Glutamatergic neuron (in vitro differentiated cells): ENCODE data around the gene FAM163B. TPM values are rescaled to one million over a fixed set of nuclear protein-coding genes. Genes with fewer than 3 reads are reported as not detected.
"Not testable (repeated sequence)": the region's sequence is repeated elsewhere in the genome, so short reads cannot be mapped to it uniquely, and the experiment has no call there.

Source experiments
- DNase-seq: peaks from one replicate; pipeline ENCODE4 v3.0.0; 2022
- H3K27ac Mint-ChIP-seq: one replicate; pipeline ENCODE4 v1.8.0; 2020; ENCODE audit warnings: mild to moderate bottlenecking, mixed read lengths, inconsistent platforms; ENCODE audit not compliant: unreplicated experiment
- H3K27me3 Mint-ChIP-seq: one replicate; pipeline ENCODE4 v1.8.0; 2020; ENCODE audit warnings: mild to moderate bottlenecking, moderate library complexity, mixed read lengths, inconsistent platforms; ENCODE audit not compliant: unreplicated experiment
- H3K36me3 Mint-ChIP-seq: one replicate; pipeline ENCODE4 v1.8.0; 2020; ENCODE audit warnings: mild to moderate bottlenecking, mixed read lengths, inconsistent platforms; ENCODE audit not compliant: unreplicated experiment
- H3K4me1 Mint-ChIP-seq: one replicate; pipeline ENCODE4 v1.8.0; 2020; ENCODE audit warnings: mild to moderate bottlenecking, low read depth, mixed read lengths, inconsistent platforms; ENCODE audit not compliant: unreplicated experiment
- H3K4me3 Mint-ChIP-seq: one replicate; pipeline ENCODE4 v1.8.0; 2020; ENCODE audit warnings: mild to moderate bottlenecking, mixed read lengths, inconsistent platforms; ENCODE audit not compliant: unreplicated experiment
- H3K9me3 Mint-ChIP-seq: one replicate; pipeline ENCODE4 v1.8.0; 2020; ENCODE audit warnings: mild to moderate bottlenecking, moderate library complexity, mixed read lengths, inconsistent platforms; ENCODE audit not compliant: unreplicated experiment
- CTCF ChIP-seq: fragments of 200-600 bp; sonication (generic); IDR thresholded peaks from one replicate; pipeline ENCODE4 v1.5.0; 2021; ENCODE audit not compliant: partially characterized antibody, unreplicated experiment
- total RNA-seq: library from RNA; stranded (reverse); fragmentation: NEBNext Ultra II Directional; extraction: Animal tissue kit (Norgen Biotek cat#: 25700); gene quantifications from one replicate; pipeline ENCODE4 v1.2.1, GENCODE V29; 2021; ENCODE audit not compliant: unreplicated experiment

The FAM163B gene
- total RNA-seq, 1 donor from 2014 or later = 0.51 TPM

- no peak for TF ChIP-seq CTCF
- no peaks in the 10 kb centered on the region for H3K36me3 Mint-ChIP-seq
- peaks cover 13% of the 10 kb centered on the region for H3K9me3 Mint-ChIP-seq
- no peak for DNase-seq
- no peak overlapping the region for H3K4me3 Mint-ChIP-seq
- H3K27ac Mint-ChIP-seq = no peak overlapping the region
- peaks cover 22% of the 10 kb centered on the region for H3K4me1 Mint-ChIP-seq
- H3K27me3 Mint-ChIP-seq = peaks cover 21% of the 10 kb centered on the region
Measured at GRCh38 chr9:133566382-133566781, 42.8 kb downstream of the FAM163B start.

DNA sequence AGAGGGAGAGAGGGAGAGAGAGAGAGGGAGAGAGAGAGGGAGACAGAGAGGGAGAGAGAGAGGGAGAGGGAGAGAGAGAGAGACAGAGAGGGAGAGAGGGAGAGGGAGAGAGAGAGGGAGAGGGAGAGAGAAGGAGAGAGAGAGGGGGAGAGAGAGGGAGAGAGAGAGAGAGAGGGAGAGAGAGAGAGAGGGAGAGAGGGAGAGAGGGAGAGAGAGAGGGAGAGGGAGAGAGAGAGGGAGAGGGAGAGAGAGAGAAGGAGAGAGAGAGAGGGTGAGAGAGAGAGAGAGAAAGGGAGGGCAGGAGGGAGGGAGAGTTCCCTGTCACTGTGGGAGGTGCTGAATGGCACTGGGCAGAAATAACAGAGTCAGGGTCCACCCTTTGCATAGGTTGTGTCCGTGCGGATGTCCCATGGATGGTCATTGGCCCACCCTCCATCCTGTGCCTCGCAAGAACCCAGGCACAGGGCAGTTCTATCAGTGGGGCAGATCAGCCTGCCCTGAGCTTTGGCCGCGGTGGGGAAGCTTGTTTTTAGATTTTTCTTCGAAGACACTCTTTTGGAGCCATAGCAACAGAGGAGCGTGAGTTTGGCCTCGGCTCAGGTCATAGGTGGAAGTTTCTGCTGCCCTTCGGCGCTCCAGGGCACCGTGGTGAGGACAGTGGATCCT lies 44.6 kb downstream of the FAM163B start:
- Mint-ChIP-seq H3K27me3 (peaks cover 18% of the 10 kb centered on the region), H3K4me3 (no peak overlapping the region), H3K36me3 (no peaks in the 10 kb centered on the region), H3K27ac (no peak overlapping the region), H3K4me1 (peaks cover 19% of the 10 kb centered on the region), H3K9me3 (peaks cover 10% of the 10 kb centered on the region)
- DNase-seq = no peak
- TF ChIP-seq CTCF = no peak

DNA sequence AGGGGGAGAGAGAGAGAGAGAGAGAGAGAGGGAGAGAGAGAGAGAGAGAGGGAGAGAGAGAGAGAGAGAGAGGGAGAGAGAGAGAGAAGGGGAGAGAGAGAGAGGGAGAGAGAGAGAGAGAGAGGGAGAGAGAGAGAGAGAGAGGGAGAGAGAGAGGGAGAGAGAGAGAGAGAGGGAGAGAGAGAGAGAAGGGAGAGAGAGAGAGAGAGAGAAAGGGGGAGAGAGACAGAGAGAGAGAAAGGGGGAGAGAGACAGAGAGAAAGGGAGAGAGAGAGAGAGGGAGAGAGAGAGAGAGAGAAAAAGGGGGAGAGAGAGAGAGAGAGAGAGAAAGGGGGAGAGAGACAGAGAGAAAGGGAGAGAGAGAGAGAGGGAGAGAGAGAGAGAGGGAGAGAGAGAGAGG lies 45.4 kb downstream of the FAM163B start:
- not testable (repeated sequence) for H3K9me3 Mint-ChIP-seq, DNase-seq, H3K27ac Mint-ChIP-seq, H3K4me3 Mint-ChIP-seq, H3K36me3 Mint-ChIP-seq
- peaks cover 15% of the 10 kb centered on the region for H3K4me1 Mint-ChIP-seq
- H3K27me3 Mint-ChIP-seq = peaks cover 18% of the 10 kb centered on the region

GRCh38 chr9:133563291-133563796 lies 45.8 kb downstream of the FAM163B start:
- Mint-ChIP-seq H3K27ac (no peak overlapping the region), H3K27me3 (peaks cover 20% of the 10 kb centered on the region), H3K4me1 (peaks cover 19% of the 10 kb centered on the region), H3K36me3 (no peaks in the 10 kb centered on the region), H3K9me3 (peaks cover 9% of the 10 kb centered on the region), H3K4me3 (no peak overlapping the region)
- TF ChIP-seq CTCF = no peak
- peak; percentile 37 for DNase-seq

DNA sequence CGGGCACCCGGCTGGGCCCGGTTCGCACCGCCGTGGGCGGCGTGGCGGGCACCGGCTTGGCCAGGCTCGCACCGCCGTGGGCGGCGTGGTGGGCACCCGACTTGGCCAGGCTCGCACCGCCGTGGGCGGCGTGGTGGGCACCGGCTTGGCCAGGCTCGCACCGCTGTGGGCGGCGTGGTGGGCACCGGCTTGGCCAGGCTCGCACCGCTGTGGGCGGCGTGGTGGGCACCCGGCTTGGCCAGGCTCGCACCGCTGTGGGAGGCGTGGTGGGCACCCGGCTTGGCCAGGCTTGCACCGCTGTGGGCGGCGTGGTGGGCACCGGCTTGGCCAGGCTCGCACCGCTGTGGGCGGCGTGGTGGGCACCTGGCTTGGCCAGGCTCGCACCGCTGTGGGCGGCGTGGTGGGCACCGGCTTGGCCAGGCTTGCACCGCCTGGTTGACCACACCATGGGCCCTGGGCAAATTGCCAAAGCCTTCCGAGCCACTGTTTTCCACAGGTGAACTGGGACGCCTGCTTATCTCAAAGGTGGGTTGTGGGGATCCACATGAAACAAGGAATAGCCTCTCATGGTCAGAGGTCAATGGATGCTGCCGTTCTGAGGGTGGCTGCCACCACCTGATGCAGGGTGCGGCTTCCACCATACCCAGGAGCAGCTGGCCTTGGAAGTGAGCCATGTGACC lies 46.4 kb downstream of the FAM163B start:
- H3K27me3 Mint-ChIP-seq = peaks cover 22% of the 10 kb centered on the region

More for the DNA sequence above, 46.4 kb downstream of the FAM163B start:
- H3K9me3 Mint-ChIP-seq = peaks cover 13% of the 10 kb centered on the region
- peaks cover 24% of the 10 kb centered on the region for H3K4me1 Mint-ChIP-seq
- no peak for DNase-seq
- no peak overlapping the region for H3K27ac Mint-ChIP-seq
- TF ChIP-seq CTCF = no peak
- no peaks in the 10 kb centered on the region for H3K36me3 Mint-ChIP-seq
- H3K4me3 Mint-ChIP-seq = no peak overlapping the region
